Renal cortex interstitium (tissue), 11 donors: ENCODE measurements around the gene ZBTB7C. TPM values are rescaled to one million over a fixed set of nuclear protein-coding genes. Genes with fewer than 3 reads are reported as not detected.
"Not testable (repeated sequence)": the region's sequence is repeated elsewhere in the genome, so short reads cannot be mapped to it uniquely, and the experiment has no call there.

Experiments used
- DNase-seq, 11 donors: peaks; one replicate each; pipeline ENCODE4 v3.0.0-alpha.2; 2013; ENCODE audit warnings: low read depth in 9 of 11, low spot score in 4 of 11; ENCODE audit errors: extremely low read depth in 1 of 11
- polyA plus RNA-seq, 3 donors: library from polyadenylated mRNA; unstranded; fragments of 120-200 nt; gene quantifications; one replicate each; pipeline ENCODE4 v1.2.1, GENCODE V29; 2013; ENCODE audit not compliant: insufficient read length in 3 of 3

ZBTB7C gene
- polyA plus RNA-seq, 3 donors: 12.3 to 17.0 (median 16.6) TPM

- no peak for DNase-seq
Measured at GRCh38 chr18:48292782-48293424, 116.3 kb downstream of the ZBTB7C start.

- no peak for DNase-seq
Measured at GRCh38 chr18:48292229-48292628, 117.0 kb downstream of the ZBTB7C start.

- no peak for DNase-seq
Measured at GRCh38 chr18:48290162-48290926, 118.8 kb downstream of the ZBTB7C start.

- DNase-seq: no peak
Measured at GRCh38 chr18:48284743-48285142, 124.4 kb downstream of the ZBTB7C start.

GRCh38 chr18:48284011-48284410, 125.2 kb downstream of the ZBTB7C start:
- DNase-seq: not testable (repeated sequence)

- DNase-seq: not testable (repeated sequence)
Measured at GRCh38 chr18:48281460-48281859, 127.7 kb downstream of the ZBTB7C start.

- no peak for DNase-seq
Measured at GRCh38 chr18:48279312-48279711, 129.9 kb downstream of the ZBTB7C start.

- no peak for DNase-seq
Measured at GRCh38 chr18:48278081-48278480, 131.1 kb downstream of the ZBTB7C start.

GRCh38 chr18:48274301-48274700, 134.9 kb downstream of the ZBTB7C start:
- DNase-seq: no peak

- DNase-seq: peak in 3 of 11 donors; percentile 13 to 36 (median 33)
Measured at GRCh38 chr18:48270929-48271328, 138.3 kb downstream of the ZBTB7C start.

- no peak for DNase-seq
Measured at GRCh38 chr18:48265328-48265727, 143.9 kb downstream of the ZBTB7C start.

- peak in 1 of 11 donors; percentile 4 for DNase-seq
Measured at GRCh38 chr18:48263914-48264902, 145.0 kb downstream of the ZBTB7C start.

- DNase-seq: no peak
Measured at GRCh38 chr18:48263192-48263853, 145.9 kb downstream of the ZBTB7C start.

GRCh38 chr18:48260237-48260636, 148.9 kb downstream of the ZBTB7C start:
- no peak for DNase-seq

- DNase-seq: no peak
Measured at GRCh38 chr18:48256848-48257247, 152.3 kb downstream of the ZBTB7C start.

- DNase-seq: no peak
Measured at GRCh38 chr18:48254077-48254602, 155.0 kb downstream of the ZBTB7C start.

GRCh38 chr18:48252525-48252924, 156.7 kb downstream of the ZBTB7C start:
- no peak for DNase-seq

- DNase-seq: no peak
Measured at GRCh38 chr18:48250918-48251317, 158.3 kb downstream of the ZBTB7C start.
